A549 (cell line): ENCODE data around the gene ATF7IP2. TPM values are rescaled to one million over a fixed set of nuclear protein-coding genes. Genes with fewer than 3 reads are reported as not detected.

Experiments used
- ATAC-seq, 2 experiments: fragments of 200-7000 bp in 1 of 2; fragments of >200 bp in 1 of 2; cut with Nextera tagmentation in 1 of 2; cut with Tn5 transposase in 1 of 2; 3 replicates each; pipeline versions ENCODE4 v1.8.0 to v1.9.1; 2018 to 2020; ENCODE audit warnings: mild to moderate bottlenecking in 1 of 2, moderate library complexity in 1 of 2
- CTCF ChIA-PET: fragments of 300-600 bp; sonication (Branson Sonifier 250); formaldehyde crosslinking; extraction: SDS; loops from one replicate; lab custom pipeline; 2021; ENCODE audit warnings: antibody characterized with exemption, inconsistent platforms; lab: Yijun Ruan, JAX
- POLR2A ChIA-PET: fragments of 350-600 bp; formaldehyde crosslinking; extraction: SDS; loops from one replicate; lab custom pipeline; 2021; ENCODE audit warnings: antibody characterized with exemption, inconsistent platforms; lab: Yijun Ruan, JAX
- DNase-seq, 2 experiments: peaks; one replicate each; pipeline versions ENCODE4 v3.0.0 to v3.0.0-alpha.2; 2011 to 2016; ENCODE audit warnings: low read depth in 1 of 2, low spot score in 1 of 2
- FAIRE-seq: peaks from 2 replicates; lab custom pipeline; 2011; peaks lifted over from hg19 to GRCh38; lab: Jason Lieb, UNC
- H3K27ac ChIP-seq, 2 experiments: fragments of >200 bp; sonication (Bioruptor Twin); formaldehyde crosslinking; 3 replicates each; pipeline ENCODE4 v1.5.1; 2016 to 2017
- H3K4me1 ChIP-seq: fragments of >200 bp; sonication (Bioruptor Twin); formaldehyde crosslinking; 3 replicates; pipeline ENCODE4 v1.6.1; 2016
- H3K4me2 ChIP-seq: fragments of >200 bp; sonication (Bioruptor Twin); formaldehyde crosslinking; 3 replicates; pipeline ENCODE4 v1.6.1; 2016
- H3K4me3 ChIP-seq: fragments of >200 bp; sonication (Bioruptor Twin); formaldehyde crosslinking; 3 replicates; pipeline ENCODE4 v1.5.1; 2016
- H3K9me3 ChIP-seq: fragments of >200 bp; sonication (Bioruptor Twin); formaldehyde crosslinking; 3 replicates; pipeline ENCODE4 v1.6.1; 2016
- CEBPB ChIP-seq, 2 experiments: fragments of >200 bp in 1 of 2; sonication (Bioruptor Twin) in 1 of 2; formaldehyde crosslinking in 1 of 2; IDR thresholded peaks; 2 replicates each; pipeline ENCODE4 v1.6.1; 2012 to 2016
- CHD2 ChIP-seq: fragments of 150-350 bp; IDR thresholded peaks from 2 replicates; pipeline ENCODE4 v1.6.1; 2014; ENCODE audit warnings: low read length; ENCODE audit not compliant: partially characterized antibody
- CTCF ChIP-seq: fragments of >200 bp; sonication (Bioruptor Twin); formaldehyde crosslinking; IDR thresholded peaks from 3 replicates; pipeline ENCODE4 v1.5.1; 2016
- EHMT2 ChIP-seq: fragments of 200-600 bp; sonication (generic); IDR thresholded peaks from 2 replicates; pipeline ENCODE4 v1.6.1; 2016; ENCODE audit warnings: antibody characterized with exemption, low read depth, mild to moderate bottlenecking, moderate library complexity
- ELK1 ChIP-seq: fragments of 150-350 bp; IDR thresholded peaks from 2 replicates; pipeline ENCODE4 v1.6.1; 2014; ENCODE audit warnings: low read depth, mild to moderate bottlenecking, low read length
- ESRRA ChIP-seq: fragments of 150-350 bp; IDR thresholded peaks from 2 replicates; pipeline ENCODE4 v1.6.1; 2014; ENCODE audit warnings: mild to moderate bottlenecking, low read length, borderline replicate concordance
- FOXS1 ChIP-seq: fragments of 250-450 bp; sonication (Bioruptor Pico); IDR thresholded peaks from 2 replicates; pipeline ENCODE4 v1.5.0; 2020; ENCODE audit warnings: mild to moderate bottlenecking, moderate library complexity
- GATA3 ChIP-seq: IDR thresholded peaks from 2 replicates; pipeline ENCODE4 v1.6.1; 2012; ENCODE audit warnings: borderline replicate concordance
- HES2 ChIP-seq: fragments of >200 bp; sonication (Bioruptor Twin); formaldehyde crosslinking; IDR thresholded peaks from 2 replicates; pipeline ENCODE4 v1.6.1; 2016
- HEYL ChIP-seq: fragments of 250-450 bp; sonication (Bioruptor Pico); IDR thresholded peaks from 2 replicates; pipeline ENCODE4 v1.8.0; 2021; ENCODE audit warnings: mild to moderate bottlenecking, moderate library complexity
- HOXB5 ChIP-seq: fragments of 250-450 bp; sonication (Bioruptor Pico); IDR thresholded peaks from 2 replicates; pipeline ENCODE4 v1.5.0; 2020; ENCODE audit warnings: mild to moderate bottlenecking, moderate library complexity
- JUNB ChIP-seq: fragments of >200 bp; sonication (Bioruptor Twin); formaldehyde crosslinking; IDR thresholded peaks from 2 replicates; pipeline ENCODE4 v1.6.1; 2016
- MAZ ChIP-seq: fragments of 150-350 bp; IDR thresholded peaks from 2 replicates; pipeline ENCODE4 v1.6.1; 2014; ENCODE audit warnings: antibody characterized with exemption, low read depth, low read length, borderline replicate concordance
- POLR2A ChIP-seq: IDR thresholded peaks from 2 replicates; pipeline ENCODE4 v1.6.1; 2012; ENCODE audit warnings: mild to moderate bottlenecking, low read length
- REST ChIP-seq: fragments of 200-600 bp; sonication (generic); IDR thresholded peaks from 2 replicates; pipeline ENCODE4 v1.6.1; 2016; ENCODE audit warnings: antibody characterized with exemption, mild to moderate bottlenecking, moderate library complexity
- SMC3 ChIP-seq: fragments of >200 bp; sonication (Bioruptor Twin); formaldehyde crosslinking; IDR thresholded peaks from 3 replicates; pipeline ENCODE4 v1.6.1; 2018; ENCODE audit warnings: inconsistent platforms
- SREBF2 ChIP-seq: fragments of 450-650 bp; IDR thresholded peaks from 2 replicates; pipeline ENCODE4 v1.6.1; 2014; ENCODE audit warnings: mild to moderate bottlenecking, moderate library complexity
- ZFP36 ChIP-seq: fragments of 450-650 bp; IDR thresholded peaks from 2 replicates; pipeline ENCODE4 v1.6.1; 2014; ENCODE audit warnings: borderline replicate concordance; ENCODE audit not compliant: partially characterized antibody
- WGBS: methylation state at CpG from one replicate; pipeline ENCODE4 v1.1.6; 2017; ENCODE audit errors: missing lambda C conversion rate; 5-methylcytosine and 5-hydroxymethylcytosine counted together
- polyA plus RNA-seq, 4 experiments: library from polyadenylated mRNA; depleted of rRNA in 3 of 4; stranded (reverse); fragments of >200 nt; fragmentation: RNase III in 1 of 4; extraction: RNeasy Plus Mini Kit Qiagen cat#74134 plus additional on column Dnase treatment in 1 of 4; gene quantifications; 2 replicates in 3 of 4; 3 replicates in 1 of 4; pipeline ENCODE4 v1.2.3, GENCODE V29; 2011 to 2017

Gene ATF7IP2
- polyA plus RNA-seq, 2 of the 4 experiments (the other 2 are of a cell fraction), result 12.3 to 23.5 TPM

- H3K4me1 ChIP-seq, result peaks cover 14% of the 10 kb centered on the region
- WGBS, result 50% methylated on average over 10 of the region's 10 CpGs
- FAIRE-seq, result no peak
- TF ChIP-seq SMC3 (no peak), REST (no peak), CEBPB (IDR thresholded peaks at IDR 0.05) (0 out of 4 replicates have a peak, but pooled peaks of 1 of the 2 experiments have one; percentile 24), EHMT2 (0 out of 2 replicates have a peak, but pooled peaks have one; percentile 15), CTCF (no peak)
- H3K4me3 ChIP-seq, result no peak overlapping the region; the same call in 2 of the 3 replicates
- ChIA-PET POLR2A (interaction anchor here (1.4 kb wide), 1 partner anchor 224 kb away, joined by 4 read pairs; the partner anchor contains the start of gene NUBP1), CTCF (interaction anchor here (0.7 to 8.7 kb wide), 11 partner anchors 10 to 399 kb away, joined by 3 to 57 read pairs (median 4); no protein-coding TSS in a partner anchor)
- no peaks in the 10 kb centered on the region for H3K9me3 ChIP-seq
- peak; percentile 27 to 70 for DNase-seq
- H3K4me2 ChIP-seq, result peak overlapping the region; percentile 50
- H3K27ac ChIP-seq, result peak overlapping the region; percentile 79 to 80
- peak; percentile 70 to 86 for ATAC-seq
Measured at GRCh38 chr16:10519929-10520868, 134.3 kb downstream of the ATF7IP2 start.

GRCh38 chr16:10520869-10521578, 135.2 kb downstream of the ATF7IP2 start:
- TF ChIP-seq POLR2A (no peak), GATA3 (no peak), ELK1 (no peak), HOXB5 (no peak), CHD2 (no peak), SREBF2 (no peak), FOXS1 (CRISPR knock-in tag) (no peak), HES2 (no peak), HEYL (CRISPR knock-in tag) (no peak), ZFP36 (no peak), JUNB (no peak), CTCF (no peak), MAZ (no peak), ESRRA (no peak)
- TF ChIP-seq, all 56 proteins: peak for 0
- no peaks in the 10 kb centered on the region for H3K9me3 ChIP-seq
- FAIRE-seq, result no peak
- WGBS, result 73% methylated on average over 7 of the region's 7 CpGs
- no peak for DNase-seq
- POLR2A ChIA-PET, result interaction anchor here (1.4 kb wide), 1 partner anchor 223 kb away, joined by 4 read pairs; the partner anchor contains the start of gene NUBP1
- peaks cover 14% of the 10 kb centered on the region for H3K4me1 ChIP-seq
- no peak overlapping the region; the same call in 2 of the 3 replicates for H3K4me3 ChIP-seq
- H3K4me2 ChIP-seq, result peak overlapping the region; percentile 50
- H3K27ac ChIP-seq, result peak overlapping the region; percentile 79 to 80; a peak in 5 of 6 replicates
- no peak; a peak in 1 of 6 replicates for ATAC-seq
- CTCF ChIA-PET, result interaction anchor here (0.6 to 8.7 kb wide), 14 partner anchors 10 to 398 kb away, joined by 3 to 57 read pairs (median 4); no protein-coding TSS in a partner anchor
